ENCODE results near the gene SPEF2.

Gene SPEF2

DNA sequence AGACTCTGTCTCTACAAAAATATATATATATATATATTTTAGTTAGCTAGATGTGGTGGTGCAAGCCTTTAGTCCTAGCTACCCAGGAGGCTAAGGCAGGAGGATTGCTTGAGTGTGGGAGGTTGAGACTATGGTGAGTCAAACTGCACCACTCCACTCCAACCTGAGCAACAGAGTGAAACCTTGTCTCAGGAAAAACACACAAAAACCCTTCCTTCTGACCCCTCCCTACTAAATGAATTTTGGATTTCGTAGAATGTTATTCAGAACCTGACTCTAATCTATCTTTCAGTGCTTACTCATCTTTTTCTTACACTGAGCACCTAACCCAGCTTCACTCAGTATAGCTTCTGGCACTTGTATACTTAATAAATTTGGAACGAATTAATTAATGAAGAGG, 203.8 kb downstream of the SPEF2 start:
- H3K4me3 ChIP-seq (replicated peaks; ENCODE audit: low read depth, low read length): no peak overlapping the region
- TF ChIP-seq, protein P1, sequence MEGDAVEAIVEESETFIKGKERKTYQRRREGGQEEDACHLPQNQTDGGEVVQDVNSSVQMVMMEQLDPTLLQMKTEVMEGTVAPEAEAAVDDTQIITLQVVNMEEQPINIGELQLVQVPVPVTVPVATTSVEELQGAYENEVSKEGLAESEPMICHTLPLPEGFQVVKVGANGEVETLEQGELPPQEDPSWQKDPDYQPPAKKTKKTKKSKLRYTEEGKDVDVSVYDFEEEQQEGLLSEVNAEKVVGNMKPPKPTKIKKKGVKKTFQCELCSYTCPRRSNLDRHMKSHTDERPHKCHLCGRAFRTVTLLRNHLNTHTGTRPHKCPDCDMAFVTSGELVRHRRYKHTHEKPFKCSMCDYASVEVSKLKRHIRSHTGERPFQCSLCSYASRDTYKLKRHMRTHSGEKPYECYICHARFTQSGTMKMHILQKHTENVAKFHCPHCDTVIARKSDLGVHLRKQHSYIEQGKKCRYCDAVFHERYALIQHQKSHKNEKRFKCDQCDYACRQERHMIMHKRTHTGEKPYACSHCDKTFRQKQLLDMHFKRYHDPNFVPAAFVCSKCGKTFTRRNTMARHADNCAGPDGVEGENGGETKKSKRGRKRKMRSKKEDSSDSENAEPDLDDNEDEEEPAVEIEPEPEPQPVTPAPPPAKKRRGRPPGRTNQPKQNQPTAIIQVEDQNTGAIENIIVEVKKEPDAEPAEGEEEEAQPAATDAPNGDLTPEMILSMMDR (IDR thresholded peaks at IDR 0.05; ENCODE audit: low read length, missing control alignments): no peak
- no peak for DNase-seq (ENCODE audit: low read depth)

DNA sequence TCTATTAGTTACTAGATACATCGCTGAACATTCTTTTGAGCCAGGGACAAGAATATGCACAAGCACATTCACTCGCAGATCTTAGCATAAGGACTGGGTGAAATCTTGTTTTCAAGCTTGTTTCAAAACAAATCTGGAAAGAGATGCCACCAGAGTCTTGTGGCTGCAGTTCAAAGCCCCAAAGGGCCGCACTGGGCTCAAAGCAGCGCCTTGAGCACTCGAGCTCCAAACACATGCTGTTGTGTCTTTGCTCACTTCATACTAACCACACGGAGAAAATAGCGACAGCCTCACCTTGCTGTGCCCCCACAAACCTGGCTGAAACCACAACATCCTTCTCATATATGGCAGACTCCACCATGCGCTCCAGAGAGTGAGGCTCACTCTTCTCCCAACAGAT, 204.8 kb downstream of the SPEF2 start:
- DNase-seq (ENCODE audit: low read depth): no peak
- TF ChIP-seq, protein P1 (IDR thresholded peaks at IDR 0.05; ENCODE audit: low read length, missing control alignments): no peak
- H3K4me3 ChIP-seq (replicated peaks; ENCODE audit: low read depth, low read length): no peak overlapping the region

DNA sequence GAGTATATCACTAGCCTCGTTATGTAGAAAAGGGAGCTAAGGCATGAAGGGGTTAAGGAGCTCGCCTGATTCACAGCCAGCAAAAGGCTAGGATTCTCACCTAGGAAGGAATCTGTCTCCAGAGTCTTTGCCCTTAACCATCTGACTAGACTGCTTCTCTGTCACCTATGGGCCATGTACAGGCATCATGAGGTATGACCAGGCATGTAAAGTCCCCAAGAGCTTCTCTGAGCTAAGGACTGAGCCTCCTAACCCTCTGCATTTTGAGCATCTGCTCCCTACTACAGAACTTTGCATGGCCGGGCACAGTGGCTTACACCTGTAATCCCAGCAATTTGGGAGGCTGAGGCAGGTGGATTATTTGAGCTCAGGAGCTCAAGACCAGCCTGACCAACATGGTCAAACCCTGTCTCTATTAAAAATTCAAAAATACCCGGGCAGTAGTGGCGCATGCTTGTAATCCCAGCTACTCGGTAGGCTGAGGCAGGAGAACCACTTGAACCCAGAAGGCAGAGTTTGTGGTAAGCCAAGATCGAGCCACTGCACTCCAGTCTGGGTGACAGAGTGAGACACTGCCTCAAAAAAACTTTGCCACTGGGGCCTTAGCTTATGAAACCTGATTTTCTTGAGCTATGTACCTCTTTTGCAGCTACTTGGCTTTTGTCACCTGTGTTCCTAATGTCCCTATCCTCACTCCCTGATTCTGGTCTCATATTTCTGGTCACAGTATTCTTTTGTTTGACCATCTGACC, 205.9 kb downstream of the SPEF2 start:
- DNase-seq (ENCODE audit: low read depth): no peak
- TF ChIP-seq, protein P1 (IDR thresholded peaks at IDR 0.05; ENCODE audit: low read length, missing control alignments): no peak
- no peak overlapping the region for H3K4me3 ChIP-seq (replicated peaks; ENCODE audit: low read depth, low read length)

DNA sequence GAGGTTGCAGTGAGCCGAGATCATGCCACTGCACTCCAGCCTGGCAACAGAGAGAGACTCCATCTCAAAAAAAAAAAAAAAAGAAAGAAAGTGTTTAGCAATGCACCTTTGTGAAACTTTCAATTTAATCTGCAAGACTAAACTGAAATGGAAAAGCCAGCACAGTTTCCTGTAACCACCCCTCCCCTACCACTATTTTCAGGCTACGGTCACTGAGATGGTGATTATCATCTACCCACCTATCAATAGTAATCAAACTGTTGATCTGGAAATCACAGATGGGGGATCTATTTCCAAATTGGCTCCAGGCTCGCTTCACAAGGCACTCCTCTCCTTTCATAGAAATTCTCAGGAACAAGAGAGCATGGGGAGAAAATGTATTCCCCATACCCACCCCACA, 208.4 kb downstream of the SPEF2 start:
- no peak for DNase-seq (ENCODE audit: low read depth)
- H3K4me3 ChIP-seq (replicated peaks; ENCODE audit: low read depth, low read length): no peak overlapping the region
- TF ChIP-seq, protein P1 (IDR thresholded peaks at IDR 0.05; ENCODE audit: low read length, missing control alignments): no peak

DNA sequence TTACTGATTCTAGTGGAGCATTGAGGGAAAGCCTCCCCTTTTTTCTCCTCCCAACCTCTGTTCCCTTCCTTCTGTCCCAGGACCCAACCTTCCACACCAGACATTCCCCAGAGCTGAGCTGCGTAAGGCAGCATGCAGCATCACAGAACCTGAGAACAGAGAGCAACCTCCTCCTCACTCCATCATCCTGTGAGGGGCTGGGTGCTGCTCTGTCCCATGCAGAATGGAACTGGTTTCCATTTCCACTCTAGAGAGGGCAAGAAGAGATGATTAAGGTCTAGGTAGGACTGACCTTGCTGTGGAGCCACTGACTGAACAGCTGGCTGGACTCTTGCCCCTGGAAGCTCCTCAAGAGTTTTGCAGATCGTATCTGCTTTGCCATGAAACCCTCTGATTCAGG, 208.9 kb downstream of the SPEF2 start:
- no peak for DNase-seq (ENCODE audit: low read depth)
- TF ChIP-seq, protein P1 (IDR thresholded peaks at IDR 0.05; ENCODE audit: low read length, missing control alignments): no peak
- H3K4me3 ChIP-seq (replicated peaks; ENCODE audit: low read depth, low read length): no peak overlapping the region

DNA sequence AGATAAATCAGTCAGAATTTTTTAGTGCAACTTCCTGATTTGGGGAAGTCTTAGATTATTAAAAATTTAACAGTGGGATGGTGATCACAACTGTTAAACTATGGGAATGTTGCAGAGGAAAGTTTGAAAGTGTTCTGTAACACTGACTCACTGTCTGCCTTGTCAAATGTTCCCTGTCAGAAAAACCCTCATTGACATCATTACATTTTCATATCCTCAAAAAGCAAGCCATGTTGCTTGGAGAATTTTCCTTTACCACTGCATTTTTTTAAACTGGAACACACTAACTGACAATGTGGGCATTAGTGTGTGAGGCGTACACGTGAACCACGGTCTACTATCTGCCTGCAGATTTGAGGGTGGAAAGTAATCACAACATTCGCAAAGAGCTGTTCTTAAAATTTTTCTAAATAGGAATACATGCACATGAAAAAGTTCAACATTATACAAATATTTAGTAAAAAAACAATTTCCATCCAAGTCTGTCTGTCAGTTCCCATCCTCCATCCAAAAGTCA, 210.5 kb downstream of the SPEF2 start:
- no peak for DNase-seq (ENCODE audit: low read depth)
- H3K4me3 ChIP-seq (replicated peaks; ENCODE audit: low read depth, low read length): no peak overlapping the region
- TF ChIP-seq, protein P1 (IDR thresholded peaks at IDR 0.05; ENCODE audit: low read length, missing control alignments): no peak

DNA sequence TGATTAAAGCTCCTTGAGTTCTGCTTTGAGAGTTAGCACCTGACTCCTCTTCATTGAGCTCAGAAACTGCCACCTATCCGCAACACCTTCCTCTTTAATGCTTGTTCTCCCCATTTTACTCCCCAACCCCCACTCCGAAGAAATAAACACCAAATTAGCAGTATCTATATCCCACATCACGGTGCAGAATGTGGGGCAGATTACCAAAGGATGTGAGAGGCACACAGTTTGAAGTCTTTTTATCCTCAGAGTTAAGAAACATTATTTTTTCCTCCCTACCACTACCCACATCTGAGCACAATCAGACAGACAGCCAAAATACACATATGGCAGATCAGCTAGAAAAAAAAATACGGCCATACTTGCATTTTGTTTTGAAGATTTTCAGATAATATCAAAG, 212.9 kb downstream of the SPEF2 start:
- H3K4me3 ChIP-seq (replicated peaks; ENCODE audit: low read depth, low read length): no peak overlapping the region
- TF ChIP-seq, protein P1 (IDR thresholded peaks at IDR 0.05; ENCODE audit: low read length, missing control alignments): no peak
- no peak for DNase-seq (ENCODE audit: low read depth)
